Epithelial cell of proximal tubule (primary cell): Measurements from ENCODE around the gene PON3. TPM values are rescaled to one million over a fixed set of nuclear protein-coding genes. Genes with fewer than 3 reads are reported as not detected.

Experiments used
- DNase-seq: peaks from one replicate; pipeline ENCODE4 v3.0.0-alpha.2; 2011; ENCODE audit warnings: low read depth
- H3K4me3 ChIP-seq: 2 replicates; pipeline ENCODE4 v1.5.1; 2011; ENCODE audit warnings: low read depth, mild to moderate bottlenecking, low read length
- CTCF ChIP-seq: conservative IDR thresholded peaks from 2 replicates; pipeline ENCODE4 v1.5.1; 2012; ENCODE audit warnings: low read depth, mild to moderate bottlenecking, low read length
- total RNA-seq: library from RNA; depleted of rRNA; stranded (reverse); fragments of >200 nt; gene quantifications from 2 replicates; pipeline ENCODE4 v1.2.3, GENCODE V29; 2015

PON3 gene
- total RNA-seq, 1 donor from 2014 or later: not detected

GRCh38 chr7:95316588-95316987 is 79.6 kb downstream of the PON3 start:
- H3K4me3 ChIP-seq: no peak overlapping the region
- no peak for TF ChIP-seq CTCF
- no peak for DNase-seq

DNA sequence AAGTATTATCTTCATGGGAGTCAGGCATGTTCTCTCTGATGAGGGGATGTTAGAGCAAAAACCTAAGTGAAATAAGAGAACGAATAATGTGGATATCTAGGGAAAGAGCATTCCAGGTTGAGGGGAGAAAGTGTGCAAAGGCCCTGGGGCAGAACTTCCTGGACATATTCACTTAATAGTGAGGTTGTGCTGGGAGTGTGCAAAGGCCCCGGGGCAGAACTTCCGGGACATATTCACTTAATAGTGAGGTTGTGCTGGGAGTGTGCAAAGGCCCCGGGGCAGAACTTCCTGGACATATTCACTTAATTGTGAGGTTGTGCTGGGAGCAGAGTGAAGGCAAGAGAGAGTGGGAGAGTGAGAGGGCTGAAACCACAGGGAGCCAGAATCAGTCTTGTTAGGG is 83.6 kb downstream of the PON3 start:
- TF ChIP-seq CTCF: no peak
- no peak for DNase-seq

DNA sequence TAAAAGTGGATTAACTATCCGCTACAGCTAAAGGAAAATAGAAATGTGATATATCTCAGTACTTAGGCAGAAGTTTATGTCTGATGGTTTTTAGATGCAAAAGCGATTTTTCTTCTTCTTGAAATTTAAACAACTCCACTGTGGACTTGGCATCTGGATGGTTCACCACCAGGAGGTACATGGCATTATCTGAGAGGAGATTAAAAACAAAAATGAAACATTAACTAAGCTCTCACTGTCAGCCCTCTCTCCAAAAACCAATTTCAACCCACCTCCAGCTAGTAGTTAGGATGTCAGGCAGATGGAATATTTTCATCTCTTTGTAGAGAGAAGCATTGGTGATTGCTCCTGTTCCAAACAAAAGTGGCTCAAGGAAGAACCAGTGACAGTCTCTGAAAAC is 84.8 kb downstream of the PON3 start:
- TF ChIP-seq CTCF: no peak
- no peak for DNase-seq

More for the DNA sequence above, 83.6 kb downstream of the PON3 start:
- no peak overlapping the region for H3K4me3 ChIP-seq

DNA sequence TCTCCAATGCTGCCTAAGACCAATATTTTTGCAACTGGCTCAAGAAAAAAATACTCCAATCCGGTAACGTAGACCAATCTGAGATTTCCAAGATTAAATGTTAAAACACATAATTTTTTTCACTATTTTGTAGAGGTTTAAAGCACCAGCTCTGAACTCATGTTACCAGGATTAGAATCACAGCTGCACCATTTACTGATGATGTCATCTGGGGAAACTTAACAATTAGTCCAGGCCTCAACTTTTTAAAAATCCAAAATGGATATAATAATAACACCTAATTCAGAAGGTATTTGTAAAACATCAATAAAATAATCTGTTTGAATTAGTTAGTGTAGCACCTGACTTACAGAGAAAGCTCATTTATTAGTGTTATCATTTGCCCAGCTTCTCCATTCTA is 86.2 kb downstream of the PON3 start:
- DNase-seq: no peak
- no peak overlapping the region for H3K4me3 ChIP-seq
- TF ChIP-seq CTCF: no peak

More for the DNA sequence above, 84.8 kb downstream of the PON3 start:
- H3K4me3 ChIP-seq: no peak overlapping the region

Other genes with a start within 250 kb of the PON3 start
- gene PON1, start 71.8 kb downstream of the PON3 start, total RNA-seq: not detected in 2 replicates
- 147 and 208 TPM in 2 replicates for gene PON2, start 38.7 kb upstream of the PON3 start, total RNA-seq
- 0.17 TPM in 1 of 2 replicates, not detected in the other for gene ASB4, start 89.6 kb upstream of the PON3 start, total RNA-seq
- 0.29 and 0.52 TPM in 2 replicates for gene PDK4, start 200.1 kb upstream of the PON3 start, total RNA-seq